GM18909 (cell line): ENCODE data around the gene PARVA.

Experiments used
- ATAC-seq: cut with Tn5 transposase; IDR thresholded peaks from one replicate; pipeline ENCODE4 v1.9.1; 2021; ENCODE audit warnings: mild to moderate bottlenecking; ENCODE audit not compliant: unreplicated experiment, poor library complexity

PARVA gene

DNA sequence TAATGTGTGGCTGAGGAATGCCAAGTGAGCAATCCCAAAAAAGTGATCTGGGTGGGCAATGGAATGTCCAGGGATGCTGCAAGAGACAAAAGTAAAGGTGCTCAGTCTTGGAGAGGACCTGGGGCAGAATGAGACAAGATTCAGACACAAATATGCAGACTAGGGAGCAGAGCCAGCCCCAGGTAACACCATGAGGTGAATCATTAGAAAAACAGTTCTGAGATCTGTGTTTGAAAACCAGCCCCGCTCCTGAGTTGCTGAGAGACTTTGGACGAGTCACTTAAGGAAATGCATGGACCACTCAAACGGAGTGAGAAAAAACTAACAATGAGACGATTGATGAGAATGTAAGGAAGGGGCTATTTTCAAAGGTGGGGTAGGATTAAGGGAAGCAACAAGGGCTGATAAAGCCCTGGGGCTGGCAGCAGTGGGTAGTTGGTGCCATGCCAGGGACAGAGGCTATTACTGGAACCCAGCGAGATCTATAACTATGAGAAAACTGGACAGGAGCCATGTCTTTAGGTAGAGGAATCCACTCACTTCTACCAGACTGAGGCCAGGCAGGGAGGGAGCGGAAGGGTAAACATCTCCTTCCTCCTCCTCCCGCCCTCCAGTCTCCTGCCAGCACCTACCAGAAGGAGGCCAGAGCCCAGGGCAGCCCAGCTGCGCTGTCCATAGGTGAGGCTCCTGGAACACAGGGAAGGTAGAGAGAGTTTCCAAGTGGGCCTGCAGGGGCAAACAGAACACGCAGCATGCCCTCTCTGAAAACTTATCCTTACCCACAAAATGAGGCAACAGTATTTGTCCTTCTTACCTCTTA, 166.4 kb downstream of the PARVA start:
- no peak for ATAC-seq

- no peak for ATAC-seq
These were observed 167.8 kb downstream of the PARVA start for GRCh38 chr11:12544986-12545775.

GRCh38 chr11:12546122-12546521, 168.8 kb downstream of the PARVA start:
- ATAC-seq, result no peak

DNA sequence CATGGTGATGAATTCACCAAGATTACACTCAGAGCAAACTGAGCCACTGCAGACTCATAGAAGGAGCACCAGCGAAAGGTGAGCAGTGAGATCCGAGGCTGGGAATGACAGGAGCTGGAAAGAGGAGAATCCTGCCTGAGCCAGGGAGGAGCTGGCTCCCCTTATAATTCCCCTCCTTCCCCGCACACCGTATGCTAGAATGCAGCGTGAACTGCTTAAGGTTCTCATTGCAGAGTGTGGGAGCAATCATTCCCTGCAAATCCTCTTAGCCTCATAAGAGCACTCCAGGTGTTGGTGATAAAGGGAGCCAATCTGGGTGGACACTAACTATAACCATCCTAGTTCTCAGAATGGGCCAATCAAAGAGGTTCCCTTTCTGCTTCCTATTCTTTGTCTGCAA, 169.3 kb downstream of the PARVA start:
- no peak for ATAC-seq

DNA sequence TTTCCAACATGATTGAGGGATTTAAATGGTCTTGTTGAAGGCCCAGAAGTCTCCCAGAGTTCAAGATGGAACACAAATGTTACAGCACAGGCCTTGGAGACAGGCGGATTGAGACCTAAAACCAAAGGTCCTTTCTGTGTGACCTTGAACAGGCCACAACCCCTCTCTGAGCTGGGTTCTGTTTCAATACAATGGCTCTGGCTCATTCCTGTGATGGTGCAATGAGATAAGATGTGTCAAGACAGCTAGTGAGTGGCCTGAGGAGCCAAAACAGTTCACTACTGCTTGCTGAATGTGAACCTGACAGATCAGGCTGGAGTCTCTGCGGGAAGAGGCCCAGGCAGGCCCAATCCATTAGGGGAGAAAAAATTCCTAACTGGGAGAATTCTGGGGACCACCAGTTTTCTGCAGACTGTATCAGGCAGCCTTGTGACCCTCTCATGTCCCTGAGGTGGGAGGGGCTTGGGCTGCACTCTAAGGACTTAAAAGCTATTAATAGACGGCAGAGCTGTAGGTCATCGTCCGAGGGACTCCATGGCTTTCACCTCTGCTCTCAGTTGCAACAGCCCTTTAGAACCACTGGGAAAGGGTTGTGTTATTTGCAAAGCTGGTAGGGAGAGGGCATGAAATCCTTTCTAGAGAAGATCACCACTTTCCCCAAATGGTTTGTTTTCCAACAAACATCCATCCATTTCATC, 170.7 kb downstream of the PARVA start:
- no peak for ATAC-seq

GRCh38 chr11:12552692-12553091, 175.3 kb downstream of the PARVA start:
- no peak for ATAC-seq

DNA sequence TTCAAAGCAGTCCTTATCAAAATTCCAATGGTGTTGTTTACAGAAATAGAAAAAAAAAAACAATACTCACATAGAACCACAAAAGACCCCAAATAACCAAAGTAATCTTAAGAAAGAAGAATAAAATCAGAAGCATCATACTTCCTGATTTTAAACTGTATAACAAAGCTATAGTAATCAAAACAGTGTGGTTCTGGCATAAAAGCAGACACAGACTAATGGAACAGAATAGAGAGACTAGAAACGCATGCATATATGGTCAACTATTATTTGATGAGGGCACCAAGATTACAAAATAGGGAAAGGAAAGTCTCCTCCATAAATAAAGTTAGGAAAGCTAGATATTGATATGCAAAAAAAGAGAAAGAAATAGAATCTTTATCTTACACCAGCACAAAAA, 176.8 kb downstream of the PARVA start:
- no peak for ATAC-seq

GRCh38 chr11:12556155-12556554, 178.8 kb downstream of the PARVA start:
- ATAC-seq, result no peak

DNA sequence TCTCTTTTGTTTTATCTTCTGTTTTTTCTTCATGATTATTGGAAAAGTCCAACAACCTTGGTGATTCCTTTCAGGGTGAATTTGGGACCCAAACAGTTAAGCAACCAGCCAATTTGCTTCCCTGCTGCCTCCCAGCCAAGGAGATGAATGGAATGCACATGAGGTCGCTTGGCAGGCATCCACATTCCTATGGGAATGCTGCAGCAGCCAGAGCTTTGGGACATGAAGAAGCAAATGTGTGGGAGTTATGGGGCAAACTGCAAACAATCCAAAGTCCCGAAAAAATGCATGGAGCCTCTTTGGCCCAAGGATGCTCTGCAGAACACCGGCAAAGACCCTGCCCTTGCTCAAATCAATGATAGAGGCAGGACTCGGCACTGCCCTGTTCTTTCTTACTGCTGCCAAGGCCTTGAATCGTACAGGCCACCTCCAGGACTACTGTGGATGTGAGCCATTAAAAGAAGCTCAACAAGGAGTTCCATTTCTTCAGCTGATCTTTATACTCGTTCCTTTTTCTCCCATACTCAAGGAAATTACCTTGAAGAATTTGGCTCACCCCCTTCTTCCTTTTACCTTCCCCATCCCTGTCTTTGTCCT, 179.5 kb downstream of the PARVA start:
- no peak for ATAC-seq

GRCh38 chr11:12559011-12559410, 181.6 kb downstream of the PARVA start:
- no peak for ATAC-seq

GRCh38 chr11:12560362-12560761, 183.0 kb downstream of the PARVA start:
- ATAC-seq, result no peak

- ATAC-seq, result no peak
These were observed 183.5 kb downstream of the PARVA start for GRCh38 chr11:12560861-12561260.

DNA sequence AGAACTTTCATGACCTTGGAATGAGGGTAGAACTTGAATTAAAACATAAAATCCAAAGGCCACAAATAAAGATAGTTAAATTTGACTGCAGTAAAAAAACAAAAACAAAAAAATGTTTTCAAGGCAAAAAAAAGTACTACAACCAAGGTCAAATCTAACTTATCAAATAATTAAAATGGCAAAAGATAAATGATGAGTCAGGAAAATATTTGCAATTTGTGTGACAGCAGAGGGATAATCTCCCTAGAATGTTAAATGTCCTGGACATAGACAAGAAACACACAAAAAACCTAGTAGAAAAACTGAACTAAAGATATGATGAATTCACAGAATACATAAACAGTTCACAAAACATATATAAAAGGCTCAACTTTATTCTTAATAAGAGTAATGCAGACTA, 186.6 kb downstream of the PARVA start:
- ATAC-seq, result no peak

- no peak for ATAC-seq
These were observed 188.0 kb downstream of the PARVA start for GRCh38 chr11:12565406-12565805.

DNA sequence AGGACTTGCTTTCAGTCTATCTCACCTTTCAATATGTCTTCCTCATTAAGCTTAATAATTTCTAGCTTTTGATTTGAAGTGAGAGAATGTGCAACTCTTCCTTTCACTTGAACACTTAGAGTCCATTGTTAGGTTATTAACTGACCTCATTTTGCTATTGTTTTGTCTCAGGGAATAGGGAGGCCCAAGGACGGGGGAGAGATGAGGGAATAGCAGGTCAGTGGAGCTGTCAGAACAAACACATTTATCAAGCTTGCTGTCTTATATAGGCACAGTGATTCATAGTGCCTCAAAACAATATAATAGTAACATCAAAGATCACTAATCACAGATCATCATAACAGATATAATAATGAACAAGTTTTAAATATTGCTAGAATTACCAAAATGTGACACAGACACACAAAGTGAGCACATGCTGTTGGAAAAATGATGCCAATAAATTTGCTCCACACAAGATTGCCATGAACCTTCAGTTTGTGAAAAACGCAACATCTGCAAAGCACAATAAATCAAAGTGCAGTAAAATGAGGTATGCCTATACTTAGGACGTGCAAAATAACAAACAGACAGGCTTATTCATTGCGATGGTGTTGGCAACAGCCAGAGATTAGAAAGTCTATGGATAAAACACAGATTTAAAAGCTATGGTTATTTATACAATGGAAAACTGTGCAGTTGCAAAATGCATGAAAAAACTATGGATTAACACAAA, 190.5 kb downstream of the PARVA start:
- no peak for ATAC-seq

DNA sequence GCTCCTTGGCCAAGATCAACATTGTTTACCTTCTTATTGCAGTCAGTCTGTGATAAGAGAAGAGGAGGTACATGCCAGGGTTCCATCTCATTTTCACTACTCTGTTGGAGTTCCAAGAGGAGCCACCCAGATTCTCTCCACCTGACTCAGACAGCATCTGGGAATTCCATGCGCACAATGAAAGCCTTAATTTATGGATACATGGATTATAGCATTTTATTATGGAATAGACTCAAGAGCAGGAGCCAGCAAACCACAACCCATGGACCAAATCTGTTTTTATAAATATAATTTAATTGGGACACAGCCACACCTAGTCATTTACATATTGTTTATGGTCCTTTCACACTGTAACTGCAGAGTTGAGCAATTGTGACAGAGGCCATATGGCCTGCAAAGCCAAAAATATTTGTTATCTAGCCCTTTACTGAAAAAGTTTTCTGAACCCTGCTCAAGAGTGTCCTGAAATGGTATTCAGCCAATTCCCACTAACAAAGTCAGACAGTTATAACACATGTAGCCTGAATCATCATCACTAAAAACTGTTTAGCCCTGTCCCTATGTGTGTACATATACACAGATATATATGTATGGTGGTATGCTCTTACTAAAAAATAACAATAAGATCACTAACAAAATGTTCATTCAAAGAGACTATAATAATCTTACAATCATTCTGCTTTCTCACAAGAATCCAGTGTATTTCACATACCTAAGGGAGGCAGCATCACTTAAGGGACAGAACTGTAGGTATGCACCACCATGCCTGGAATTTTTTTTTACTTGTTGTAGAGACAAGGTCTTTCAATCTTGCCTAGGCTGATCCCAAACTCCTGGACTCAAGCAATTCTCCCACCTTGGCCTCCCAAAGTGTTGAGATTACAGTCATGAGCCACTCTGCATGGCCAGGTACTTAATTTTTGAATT, 192.4 kb downstream of the PARVA start:
- no peak for ATAC-seq

DNA sequence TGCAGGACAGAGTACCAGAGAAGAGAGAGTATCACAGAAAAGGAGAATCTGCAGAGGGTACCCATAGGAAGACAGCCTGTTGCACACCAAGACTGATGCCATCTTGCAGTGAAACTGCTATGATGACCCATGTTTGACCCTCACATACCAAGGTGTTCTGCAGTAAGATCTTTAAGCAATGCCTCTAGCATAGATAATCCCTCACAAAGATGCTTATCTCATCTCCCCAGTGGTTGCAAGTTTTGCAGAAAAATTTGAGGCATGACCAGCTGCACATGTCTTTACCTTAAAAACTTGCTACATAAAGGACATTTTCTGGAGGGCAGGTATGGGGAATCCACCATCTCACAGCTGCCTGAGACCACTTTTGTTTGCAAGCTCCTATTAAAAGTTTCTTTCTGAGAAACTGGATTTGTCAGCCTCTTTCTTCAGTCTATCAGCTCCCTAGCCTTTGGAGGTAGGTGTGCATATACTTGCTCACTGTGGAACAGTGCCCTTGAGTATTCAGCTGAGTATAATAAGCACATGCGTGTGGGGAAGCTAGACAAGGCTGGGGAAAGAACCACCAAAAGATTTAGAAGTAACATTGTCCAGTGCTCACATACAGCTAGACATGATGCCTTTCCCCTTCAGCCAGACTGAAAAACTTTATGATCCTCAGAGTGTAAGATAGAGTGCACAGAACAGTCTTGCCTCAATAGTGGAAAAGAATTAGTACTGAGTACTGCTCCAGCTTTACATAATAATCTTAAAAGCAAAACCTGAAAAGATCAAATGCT, 196.5 kb downstream of the PARVA start:
- ATAC-seq, result no peak
